ENCODE measurements around the gene GSTA2. TPM values are rescaled to one million over a fixed set of nuclear protein-coding genes. Genes with fewer than 3 reads are reported as not detected.
"Not testable (repeated sequence)": the region's sequence is repeated elsewhere in the genome, so short reads cannot be mapped to it uniquely, and the experiment has no call there.

GSTA2 gene
- total RNA-seq, 1 donor from 2014 or later = not detected

DNA sequence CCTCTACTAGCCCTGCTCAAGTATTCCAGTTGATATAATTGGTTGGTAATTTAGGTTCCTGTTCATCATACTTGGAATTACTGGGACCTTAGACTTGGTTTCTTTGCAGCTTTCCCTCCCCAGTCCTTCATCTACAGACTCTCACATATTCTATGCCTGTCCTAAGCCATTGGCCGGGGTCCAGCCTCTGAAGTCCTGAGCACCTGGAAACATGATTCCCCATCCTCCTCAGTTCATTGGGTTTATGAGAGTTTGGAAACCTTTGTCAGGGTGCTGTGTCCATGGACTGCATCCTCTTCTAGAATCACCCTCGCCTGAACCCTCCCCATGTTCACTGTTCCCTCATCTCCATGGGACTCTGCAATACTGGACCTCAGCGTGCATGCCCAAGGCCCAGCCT lies 8.8 kb downstream of the GSTA2 start:
- TF ChIP-seq, protein P1, sequence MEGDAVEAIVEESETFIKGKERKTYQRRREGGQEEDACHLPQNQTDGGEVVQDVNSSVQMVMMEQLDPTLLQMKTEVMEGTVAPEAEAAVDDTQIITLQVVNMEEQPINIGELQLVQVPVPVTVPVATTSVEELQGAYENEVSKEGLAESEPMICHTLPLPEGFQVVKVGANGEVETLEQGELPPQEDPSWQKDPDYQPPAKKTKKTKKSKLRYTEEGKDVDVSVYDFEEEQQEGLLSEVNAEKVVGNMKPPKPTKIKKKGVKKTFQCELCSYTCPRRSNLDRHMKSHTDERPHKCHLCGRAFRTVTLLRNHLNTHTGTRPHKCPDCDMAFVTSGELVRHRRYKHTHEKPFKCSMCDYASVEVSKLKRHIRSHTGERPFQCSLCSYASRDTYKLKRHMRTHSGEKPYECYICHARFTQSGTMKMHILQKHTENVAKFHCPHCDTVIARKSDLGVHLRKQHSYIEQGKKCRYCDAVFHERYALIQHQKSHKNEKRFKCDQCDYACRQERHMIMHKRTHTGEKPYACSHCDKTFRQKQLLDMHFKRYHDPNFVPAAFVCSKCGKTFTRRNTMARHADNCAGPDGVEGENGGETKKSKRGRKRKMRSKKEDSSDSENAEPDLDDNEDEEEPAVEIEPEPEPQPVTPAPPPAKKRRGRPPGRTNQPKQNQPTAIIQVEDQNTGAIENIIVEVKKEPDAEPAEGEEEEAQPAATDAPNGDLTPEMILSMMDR (IDR thresholded peaks at IDR 0.05; ENCODE audit: unreplicated experiment) = no peak
- no peaks in the 10 kb centered on the region for H3K4me1 Mint-ChIP-seq
- no peak for DNase-seq (ENCODE audit: low spot score in 2 of 2, unreplicated experiment in 2 of 2)
- H3K9me3 Mint-ChIP-seq = peaks cover 14% of the 10 kb centered on the region
- H3K27ac Mint-ChIP-seq = no peak overlapping the region
- peaks cover 15% of the 10 kb centered on the region for H3K27me3 Mint-ChIP-seq (ENCODE audit: low read depth)
- no peaks in the 10 kb centered on the region for H3K36me3 Mint-ChIP-seq
- no peak overlapping the region for H3K4me3 Mint-ChIP-seq

- H3K4me1 Mint-ChIP-seq; H3K36me3 Mint-ChIP-seq; H3K27ac Mint-ChIP-seq; H3K4me3 Mint-ChIP-seq; DNase-seq (ENCODE audit: low spot score in 2 of 2, unreplicated experiment in 2 of 2): not testable (repeated sequence)
- peaks cover 10% of the 10 kb centered on the region for H3K9me3 Mint-ChIP-seq
- H3K27me3 Mint-ChIP-seq (ENCODE audit: low read depth) = peaks cover 15% of the 10 kb centered on the region
Observed at GRCh38 chr6:52753137-52753536, 10.1 kb downstream of the GSTA2 start.

GRCh38 chr6:52752310-52752709 lies 11.0 kb downstream of the GSTA2 start:
- peaks cover 11% of the 10 kb centered on the region for H3K4me1 Mint-ChIP-seq
- no peak for DNase-seq (ENCODE audit: low spot score in 2 of 2, unreplicated experiment in 2 of 2)
- H3K4me3 Mint-ChIP-seq = no peak overlapping the region
- peaks cover 15% of the 10 kb centered on the region for H3K27me3 Mint-ChIP-seq (ENCODE audit: low read depth)
- no peaks in the 10 kb centered on the region for H3K36me3 Mint-ChIP-seq
- H3K9me3 Mint-ChIP-seq = peaks cover 10% of the 10 kb centered on the region
- H3K27ac Mint-ChIP-seq = no peak overlapping the region
- TF ChIP-seq, protein P1 (IDR thresholded peaks at IDR 0.05; ENCODE audit: unreplicated experiment) = no peak

GRCh38 chr6:52749556-52750152 lies 13.6 kb downstream of the GSTA2 start:
- H3K27ac Mint-ChIP-seq = no peak overlapping the region
- H3K4me3 Mint-ChIP-seq = no peak overlapping the region
- H3K27me3 Mint-ChIP-seq (ENCODE audit: low read depth) = peaks cover 7% of the 10 kb centered on the region
- DNase-seq (ENCODE audit: low spot score in 2 of 2, unreplicated experiment in 2 of 2) = no peak
- H3K9me3 Mint-ChIP-seq = peaks cover 10% of the 10 kb centered on the region
- H3K36me3 Mint-ChIP-seq = no peaks in the 10 kb centered on the region
- peaks cover 13% of the 10 kb centered on the region for H3K4me1 Mint-ChIP-seq
- TF ChIP-seq, protein P1 (IDR thresholded peaks at IDR 0.05; ENCODE audit: unreplicated experiment) = no peak

GRCh38 chr6:52747301-52747700 lies 16.0 kb downstream of the GSTA2 start:
- H3K27ac Mint-ChIP-seq = peak overlapping the region; percentile 62
- H3K36me3 Mint-ChIP-seq; H3K4me3 Mint-ChIP-seq; H3K27me3 Mint-ChIP-seq (ENCODE audit: low read depth); DNase-seq (ENCODE audit: low spot score in 2 of 2, unreplicated experiment in 2 of 2): not testable (repeated sequence)
- H3K9me3 Mint-ChIP-seq = peaks cover 10% of the 10 kb centered on the region
- peaks cover 13% of the 10 kb centered on the region for H3K4me1 Mint-ChIP-seq

GRCh38 chr6:52746213-52746612 lies 17.1 kb downstream of the GSTA2 start:
- H3K27me3 Mint-ChIP-seq (ENCODE audit: low read depth) = no peaks in the 10 kb centered on the region
- TF ChIP-seq, protein P1 (IDR thresholded peaks at IDR 0.05; ENCODE audit: unreplicated experiment) = no peak
- no peak overlapping the region for H3K27ac Mint-ChIP-seq
- DNase-seq (ENCODE audit: low spot score in 2 of 2, unreplicated experiment in 2 of 2) = no peak
- H3K9me3 Mint-ChIP-seq = peaks cover 5% of the 10 kb centered on the region
- H3K4me1 Mint-ChIP-seq = peaks cover 13% of the 10 kb centered on the region
- no peaks in the 10 kb centered on the region for H3K36me3 Mint-ChIP-seq
- no peak overlapping the region for H3K4me3 Mint-ChIP-seq

DNA sequence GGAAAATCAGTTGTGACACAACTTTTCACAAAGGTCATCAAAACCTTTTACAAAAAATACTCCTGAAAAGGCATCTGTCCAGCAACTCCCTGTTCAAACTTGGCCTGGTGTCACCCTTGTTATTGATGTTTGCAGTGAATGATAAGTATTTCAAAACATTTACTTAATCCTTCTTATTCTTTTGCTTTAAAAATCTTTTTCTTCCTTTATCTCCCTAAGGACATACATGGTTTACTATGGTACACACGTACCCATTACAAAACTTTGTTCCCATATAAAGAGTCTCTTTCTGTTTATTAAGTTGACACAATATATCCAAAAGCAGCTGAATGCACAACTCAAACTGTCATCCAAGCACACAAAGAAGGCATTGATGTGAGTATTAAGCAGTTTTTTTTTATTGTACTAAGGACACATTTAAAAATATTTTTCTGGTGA lies 17.5 kb downstream of the GSTA2 start:
- Mint-ChIP-seq H3K4me3 (no peak overlapping the region), H3K36me3 (no peaks in the 10 kb centered on the region), H3K27me3 (ENCODE audit: low read depth) (no peaks in the 10 kb centered on the region), H3K9me3 (peaks cover 3% of the 10 kb centered on the region), H3K4me1 (peaks cover 13% of the 10 kb centered on the region), H3K27ac (no peak overlapping the region)
- TF ChIP-seq, protein P1 (IDR thresholded peaks at IDR 0.05; ENCODE audit: unreplicated experiment) = no peak
- no peak for DNase-seq (ENCODE audit: low spot score in 2 of 2, unreplicated experiment in 2 of 2)

Data from mesothelial cell of epicardium (in vitro differentiated cells).